B cell (primary cell): Measurements from ENCODE around the gene PRM2. TPM values are rescaled to one million over a fixed set of nuclear protein-coding genes. Genes with fewer than 3 reads are reported as not detected.

Experiments
- ATAC-seq: fragments of 200-7000 bp; cut with Tn5 transposase; one replicate; pipeline ENCODE4 v1.10.0; 2021; ENCODE audit warnings: low read depth, mild to moderate bottlenecking, moderate number of reproducible peaks, moderate library complexity
- CTCF ChIA-PET: fragments of 350-600 bp; sonication (Branson Sonifier 250); formaldehyde crosslinking; loops from one replicate; lab custom pipeline; 2021; ENCODE audit warnings: antibody characterized with exemption, inconsistent platforms; lab: Charles Lee
- POLR2A ChIA-PET: fragments of 350-600 bp; sonication (Branson Sonifier 250); formaldehyde crosslinking; loops from one replicate; lab custom pipeline; 2021; ENCODE audit warnings: antibody characterized with exemption; lab: Charles Lee
- DNase-seq: peaks from one replicate; pipeline ENCODE4 v3.0.0; 2013
- H2AFZ ChIP-seq: 2 replicates; pipeline ENCODE4 v1.6.1; 2012; ENCODE audit warnings: mild to moderate bottlenecking, low read depth, low read length; ENCODE audit not compliant: insufficient read depth, poor library complexity, severe bottlenecking
- H3K27ac ChIP-seq, 2 donors: 1 replicate in 1 of 2; 2 replicates in 1 of 2; pipeline ENCODE4 v1.5.1; 2012 to 2013; ENCODE audit warnings: low read length in 2 of 2, mild to moderate bottlenecking in 2 of 2, moderate library complexity in 1 of 2
- H3K27me3 ChIP-seq, 4 experiments: fragments of 200-600 bp in 1 of 4; sonication (generic) in 1 of 4; replicated peaks in 1 of 4; 1 replicate in 2 of 4; 2 replicates in 2 of 4; pipeline versions ENCODE4 v1.6.1 to v1.7.0; 2013 to 2016; ENCODE audit warnings: low read length in 3 of 4, mild to moderate bottlenecking in 2 of 4, mixed read lengths in 1 of 4, moderate library complexity in 1 of 4; ENCODE audit not compliant: insufficient read depth in 4 of 4, control insufficient read depth in 3 of 4; ENCODE audit errors: control extremely low read depth in 1 of 4
- H3K36me3 ChIP-seq, 2 experiments: replicated peaks in 1 of 2; 1 replicate in 1 of 2; 2 replicates in 1 of 2; pipeline versions ENCODE4 v1.6.1 to v1.7.1; 2013; ENCODE audit warnings: low read length in 1 of 2; ENCODE audit not compliant: insufficient read depth in 2 of 2, control insufficient read depth in 1 of 2; ENCODE audit errors: control extremely low read depth in 1 of 2, extremely low read depth in 1 of 2
- H3K4me1 ChIP-seq, 2 donors: fragments of 200-600 bp in 1 of 2; sonication (generic) in 1 of 2; 1 replicate in 1 of 2; 2 replicates in 1 of 2; pipeline versions ENCODE4 v1.5.1 to v1.6.1; 2013 to 2017; ENCODE audit warnings: low read length in 2 of 2; ENCODE audit not compliant: control insufficient read depth in 2 of 2, insufficient read depth in 2 of 2
- H3K4me2 ChIP-seq: replicated peaks from 2 replicates; pipeline ENCODE3; 2012; ENCODE audit warnings: mild to moderate bottlenecking, low read depth, low read length; ENCODE audit not compliant: poor library complexity, severe bottlenecking
- H3K4me3 ChIP-seq, 5 experiments: fragments of 200-600 bp in 1 of 5; sonication (generic) in 1 of 5; 1 replicate in 3 of 5; 2 replicates in 2 of 5; pipeline versions ENCODE4 v1.5.1 to v1.7.0; 2011 to 2016; ENCODE audit warnings: low read length in 4 of 5, mild to moderate bottlenecking in 4 of 5, low read depth in 2 of 5, control low read depth in 1 of 5, moderate library complexity in 1 of 5; ENCODE audit not compliant: insufficient read depth in 1 of 5; ENCODE audit errors: control extremely low read depth in 1 of 5, extremely low read depth in 1 of 5
- H3K79me2 ChIP-seq: fragments of 200-600 bp; sonication (generic); one replicate; pipeline ENCODE4 v1.6.0; 2016; ENCODE audit warnings: low read length; ENCODE audit not compliant: control insufficient read depth, insufficient read depth
- H3K9ac ChIP-seq: fragments of 200-600 bp; sonication (generic); 2 replicates; pipeline ENCODE4 v1.6.1; 2017; ENCODE audit warnings: mild to moderate bottlenecking, low read length, moderate library complexity
- H3K9me3 ChIP-seq, 3 donors: one replicate each; pipeline versions ENCODE4 v1.6.1 to v1.7.1; 2013; ENCODE audit warnings: low read length in 2 of 3; ENCODE audit not compliant: control insufficient read depth in 2 of 3, insufficient read depth in 1 of 3; ENCODE audit errors: control extremely low read depth in 1 of 3
- H4K20me1 ChIP-seq: 2 replicates; pipeline ENCODE4 v1.6.0; 2012; ENCODE audit warnings: mild to moderate bottlenecking, low read length; ENCODE audit not compliant: insufficient read depth, control insufficient read depth, poor library complexity, severe bottlenecking
- H3K27ac Mint-ChIP-seq: one replicate; pipeline ENCODE4 v1.8.0; 2021; ENCODE audit warnings: mixed read lengths
- H3K27me3 Mint-ChIP-seq: one replicate; pipeline ENCODE4 v1.8.0; 2021; ENCODE audit warnings: mixed read lengths
- H3K4me1 Mint-ChIP-seq: one replicate; pipeline ENCODE4 v1.8.0; 2021; ENCODE audit warnings: mixed read lengths
- H3K4me3 Mint-ChIP-seq: one replicate; pipeline ENCODE4 v1.8.0; 2021; ENCODE audit warnings: mixed read lengths
- H3K9me3 Mint-ChIP-seq: one replicate; pipeline ENCODE4 v1.8.0; 2022; ENCODE audit warnings: mixed read lengths; ENCODE audit not compliant: insufficient read depth
- EZH2 ChIP-seq: IDR thresholded peaks from 2 replicates; pipeline ENCODE4 v1.6.1; 2012; ENCODE audit warnings: borderline replicate concordance, low read depth, mild to moderate bottlenecking, moderate library complexity, low read length; ENCODE audit not compliant: insufficient read depth, poor library complexity, severe bottlenecking
- WGBS: methylation state at CpG from one replicate; pipeline ENCODE4 v1.1.5; 2013; ENCODE audit warnings: missing lambda C conversion rate; ENCODE audit not compliant: insufficient coverage; 5-methylcytosine and 5-hydroxymethylcytosine counted together
- intact Hi-C: fragments of 100-400 bp; cut with micrococcal nuclease; formaldehyde crosslinking; loops from one replicate; pipeline ENCODE4 v1.10.0; 2022
- polyA plus RNA-seq: library from polyadenylated mRNA; depleted of rRNA; stranded (reverse); fragments of >200 nt; gene quantifications from 2 replicates; pipeline ENCODE4 v1.2.3, GENCODE V29; 2012
- total RNA-seq, 2 donors: library from RNA; stranded (reverse); fragments of 120-200 nt in 1 of 2; gene quantifications; 1 replicate in 1 of 2; 2 replicates in 1 of 2; pipeline versions ENCODE4 v1.2.3 to v1.2.4, GENCODE V29; 2013 to 2022
- TF ChIP-seq, protein P1 (sequence below): fragments of 200-600 bp; IDR thresholded peaks from one replicate; pipeline ENCODE4 v1.8.0; 2022; ENCODE audit warnings: antibody characterized with exemption, mild to moderate bottlenecking

The PRM2 gene
- total and polyA plus RNA-seq, 2 donors (not counting 1 experiment from before 2014, with no cell fraction given) = not detected

DNA sequence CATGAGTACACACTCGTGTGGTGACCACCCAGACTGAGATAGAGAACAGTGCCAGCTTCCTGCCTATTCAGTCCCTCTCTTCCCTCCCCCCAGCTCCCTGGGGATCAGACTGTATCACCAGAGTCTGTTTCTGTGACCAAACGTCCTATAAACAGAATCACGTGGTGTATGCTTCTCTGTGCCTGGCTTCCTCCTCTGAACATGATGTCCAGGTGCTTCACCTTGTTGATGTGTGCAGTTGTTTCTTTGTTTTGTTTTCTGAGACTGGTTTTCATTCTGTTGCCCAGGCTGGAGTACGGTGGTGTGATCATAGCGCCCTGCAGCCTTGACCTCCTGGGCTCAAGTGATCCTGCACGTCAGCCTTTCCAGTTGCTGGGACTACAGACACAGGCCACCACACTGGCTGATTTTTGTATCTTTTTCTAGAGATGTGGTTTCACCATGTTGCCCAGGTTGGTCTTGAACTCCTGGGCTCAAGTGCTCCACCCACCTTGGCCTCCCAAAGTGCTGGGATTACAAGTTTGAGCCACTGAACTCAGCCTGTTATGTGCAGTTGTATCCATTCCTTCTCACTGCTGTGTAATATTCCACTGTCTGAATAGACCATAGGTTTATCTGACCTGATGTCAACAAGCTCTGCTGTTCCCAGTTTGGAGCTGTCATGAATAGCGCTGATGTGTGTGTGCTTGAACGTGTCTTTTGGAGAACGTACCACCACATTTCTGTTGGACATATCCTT lies 33.8 kb upstream of the PRM2 start:
- CTCF ChIA-PET = interaction anchor here (0.5 to 6.9 kb wide), 11 partner anchors 12 to 372 kb away, joined by 3 to 136 read pairs (median 5); partner anchors contain the start of gene SOCS1
- Mint-ChIP-seq H3K27me3 (no peaks in the 10 kb centered on the region), H3K4me1 (peaks cover 81% of the 10 kb centered on the region), H3K4me3 (peak overlapping the region; percentile 80), H3K9me3 (no peaks in the 10 kb centered on the region), H3K27ac (peak overlapping the region; percentile 100)
- intact Hi-C loops = loop anchor here (2.0 to 5.0 kb wide), 4 partner anchors 35 to 372 kb away; partner anchors contain the start of gene RMI2
- 42% methylated on average over 8 of the region's 9 CpGs for WGBS
- H4K20me1 ChIP-seq = no peaks in the 10 kb centered on the region
- peaks cover 0 to 24% (median 7%) of the 10 kb centered on the region in 3 donors for H3K9me3 ChIP-seq
- ATAC-seq = peak; percentile 62
- peak overlapping the region; percentile 91 to 96 for H3K27ac ChIP-seq
- H3K4me1 ChIP-seq = peaks cover 75 to 95% of the 10 kb centered on the region in 2 donors
- no peaks in the 10 kb centered on the region for H3K36me3 ChIP-seq
- peak; percentile 84 for DNase-seq
- H3K79me2 ChIP-seq = no peaks in the 10 kb centered on the region
- no peak overlapping the region for H2AFZ ChIP-seq
- H3K4me3 ChIP-seq = peak overlapping the region in 1 of 5 experiments; percentile 43
- POLR2A ChIA-PET = interaction anchor here (0.6 to 6.8 kb wide), 14 partner anchors 12 to 345 kb away, joined by 3 to 118 read pairs (median 8); partner anchors contain the start of gene SOCS1
- H3K9ac ChIP-seq = peak overlapping the region; percentile 44
- no peaks in the 10 kb centered on the region for H3K27me3 ChIP-seq
- TF ChIP-seq, protein P1, sequence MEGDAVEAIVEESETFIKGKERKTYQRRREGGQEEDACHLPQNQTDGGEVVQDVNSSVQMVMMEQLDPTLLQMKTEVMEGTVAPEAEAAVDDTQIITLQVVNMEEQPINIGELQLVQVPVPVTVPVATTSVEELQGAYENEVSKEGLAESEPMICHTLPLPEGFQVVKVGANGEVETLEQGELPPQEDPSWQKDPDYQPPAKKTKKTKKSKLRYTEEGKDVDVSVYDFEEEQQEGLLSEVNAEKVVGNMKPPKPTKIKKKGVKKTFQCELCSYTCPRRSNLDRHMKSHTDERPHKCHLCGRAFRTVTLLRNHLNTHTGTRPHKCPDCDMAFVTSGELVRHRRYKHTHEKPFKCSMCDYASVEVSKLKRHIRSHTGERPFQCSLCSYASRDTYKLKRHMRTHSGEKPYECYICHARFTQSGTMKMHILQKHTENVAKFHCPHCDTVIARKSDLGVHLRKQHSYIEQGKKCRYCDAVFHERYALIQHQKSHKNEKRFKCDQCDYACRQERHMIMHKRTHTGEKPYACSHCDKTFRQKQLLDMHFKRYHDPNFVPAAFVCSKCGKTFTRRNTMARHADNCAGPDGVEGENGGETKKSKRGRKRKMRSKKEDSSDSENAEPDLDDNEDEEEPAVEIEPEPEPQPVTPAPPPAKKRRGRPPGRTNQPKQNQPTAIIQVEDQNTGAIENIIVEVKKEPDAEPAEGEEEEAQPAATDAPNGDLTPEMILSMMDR = no peak
- no peak for TF ChIP-seq EZH2
- H3K4me2 ChIP-seq = peak overlapping the region; percentile 73
